HG03439 (cell line): Measurements from ENCODE around the gene GABBR2.

ENCODE experiments used
- ATAC-seq: cut with Tn5 transposase; IDR thresholded peaks from one replicate; pipeline ENCODE4 v1.9.1; 2021; ENCODE audit warnings: mild to moderate bottlenecking, moderate library complexity; ENCODE audit not compliant: unreplicated experiment

The GABBR2 gene

GRCh38 chr9:98455256-98456155 lies 253.2 kb downstream of the GABBR2 start:
- no peak for ATAC-seq

- no peak for ATAC-seq
Observed at GRCh38 chr9:98453589-98454311, 255.0 kb downstream of the GABBR2 start.

GRCh38 chr9:98451576-98451975 lies 257.2 kb downstream of the GABBR2 start:
- no peak for ATAC-seq

GRCh38 chr9:98450496-98450895 lies 258.2 kb downstream of the GABBR2 start:
- no peak for ATAC-seq

GRCh38 chr9:98449871-98450270 lies 258.9 kb downstream of the GABBR2 start:
- ATAC-seq, result no peak

GRCh38 chr9:98445576-98445975 lies 263.2 kb downstream of the GABBR2 start:
- ATAC-seq, result no peak

- ATAC-seq, result no peak
Observed at GRCh38 chr9:98444601-98445000, 264.1 kb downstream of the GABBR2 start.

GRCh38 chr9:98442541-98442940 lies 266.2 kb downstream of the GABBR2 start:
- no peak for ATAC-seq

GRCh38 chr9:98442114-98442513 lies 266.6 kb downstream of the GABBR2 start:
- no peak for ATAC-seq

- no peak for ATAC-seq
Observed at GRCh38 chr9:98438666-98439065, 270.1 kb downstream of the GABBR2 start.

GRCh38 chr9:98437458-98438034 lies 271.2 kb downstream of the GABBR2 start:
- ATAC-seq, result no peak

GRCh38 chr9:98432960-98433359 lies 275.8 kb downstream of the GABBR2 start:
- no peak for ATAC-seq

- no peak for ATAC-seq
Observed at GRCh38 chr9:98432134-98432533, 276.6 kb downstream of the GABBR2 start.

- no peak for ATAC-seq
Observed at GRCh38 chr9:98430535-98431292, 278.0 kb downstream of the GABBR2 start.

GRCh38 chr9:98429613-98430012 lies 279.1 kb downstream of the GABBR2 start:
- ATAC-seq, result no peak

- ATAC-seq, result no peak
Observed at GRCh38 chr9:98428454-98428853, 280.3 kb downstream of the GABBR2 start.

- ATAC-seq, result no peak
Observed at GRCh38 chr9:98427491-98427890, 281.2 kb downstream of the GABBR2 start.

- ATAC-seq, result no peak
Observed at GRCh38 chr9:98425079-98425478, 283.7 kb downstream of the GABBR2 start.

- ATAC-seq, result no peak
Observed at GRCh38 chr9:98419260-98419603, 289.5 kb downstream of the GABBR2 start.

GRCh38 chr9:98418578-98419259 lies 290.0 kb downstream of the GABBR2 start:
- ATAC-seq, result no peak
